SW 1271 (cell line): ENCODE results near the gene PTS.

ENCODE experiments used
- DNase-seq, 2 experiments: peaks; one replicate each; lab custom pipeline; 2025; lab: John Stamatoyannopoulos, UW

PTS gene

GRCh38 chr11:112265659-112266409 lies 39.6 kb downstream of the PTS start:
- DNase-seq = no peak

GRCh38 chr11:112266410-112266778 lies 40.2 kb downstream of the PTS start:
- no peak for DNase-seq

GRCh38 chr11:112267188-112267591 lies 41.0 kb downstream of the PTS start:
- DNase-seq = no peak

DNA sequence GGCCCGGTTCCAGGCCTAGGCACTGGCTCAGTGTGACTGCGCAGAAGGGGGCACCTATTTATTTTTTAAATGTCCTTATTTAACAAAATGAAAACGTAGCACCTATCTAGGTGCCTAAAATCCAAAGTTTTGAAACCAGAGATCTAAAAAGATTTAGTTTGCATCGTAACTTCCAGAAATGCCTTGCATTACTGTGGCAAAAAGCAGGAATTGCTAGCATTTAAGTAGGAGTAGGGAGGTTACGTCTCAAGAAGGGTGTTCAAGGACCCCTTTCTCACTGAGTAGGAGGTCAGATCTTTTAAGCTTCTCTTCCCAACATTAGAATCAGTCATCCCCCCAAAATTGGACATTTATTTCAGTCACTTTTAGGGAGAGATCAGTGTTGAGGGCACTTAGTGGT lies 42.2 kb downstream of the PTS start:
- no peak for DNase-seq

- DNase-seq = no peak
These were observed 42.9 kb downstream of the PTS start for GRCh38 chr11:112269139-112269538.

GRCh38 chr11:112270551-112271180 lies 44.4 kb downstream of the PTS start:
- no peak for DNase-seq

DNA sequence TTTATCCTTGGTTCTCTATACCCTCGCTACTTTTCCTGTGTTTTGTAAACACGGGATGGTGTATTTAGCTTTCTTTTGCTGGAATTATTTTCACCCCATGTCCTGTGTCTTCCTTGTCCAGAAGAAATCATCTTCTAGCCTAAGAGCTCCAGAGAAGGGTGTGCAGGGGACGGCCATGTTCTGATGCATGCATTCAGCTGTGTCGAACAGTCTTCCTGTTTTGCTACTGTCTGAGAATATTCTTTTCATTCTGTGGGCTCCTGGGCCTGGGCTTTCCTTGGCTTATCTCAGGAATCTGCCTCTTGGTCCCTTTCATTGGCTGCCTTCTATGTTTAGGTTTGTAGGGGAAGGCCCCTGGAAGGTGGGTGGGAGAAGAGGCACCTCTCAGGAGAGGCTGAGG lies 45.0 kb downstream of the PTS start:
- no peak for DNase-seq

DNA sequence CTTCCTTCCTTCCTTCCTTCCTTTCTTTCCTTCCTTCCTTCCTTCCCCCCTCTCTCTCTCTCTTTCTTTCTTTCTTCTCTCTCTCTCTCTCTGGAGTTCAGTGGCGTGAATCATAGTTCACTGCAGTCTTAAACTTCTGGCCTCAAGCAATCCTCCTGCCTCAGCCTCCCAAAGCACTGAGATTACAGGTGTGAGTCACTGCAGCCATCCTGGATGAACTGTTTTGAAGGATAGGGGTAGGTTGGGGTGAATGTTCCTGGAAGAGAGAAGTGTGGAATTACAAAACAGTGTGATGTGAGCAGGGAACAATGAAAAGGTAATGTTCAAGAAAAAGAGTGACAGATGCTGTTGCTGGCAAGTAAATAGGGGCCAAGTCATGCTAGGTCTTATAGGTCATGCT lies 46.8 kb downstream of the PTS start:
- DNase-seq = no peak

DNA sequence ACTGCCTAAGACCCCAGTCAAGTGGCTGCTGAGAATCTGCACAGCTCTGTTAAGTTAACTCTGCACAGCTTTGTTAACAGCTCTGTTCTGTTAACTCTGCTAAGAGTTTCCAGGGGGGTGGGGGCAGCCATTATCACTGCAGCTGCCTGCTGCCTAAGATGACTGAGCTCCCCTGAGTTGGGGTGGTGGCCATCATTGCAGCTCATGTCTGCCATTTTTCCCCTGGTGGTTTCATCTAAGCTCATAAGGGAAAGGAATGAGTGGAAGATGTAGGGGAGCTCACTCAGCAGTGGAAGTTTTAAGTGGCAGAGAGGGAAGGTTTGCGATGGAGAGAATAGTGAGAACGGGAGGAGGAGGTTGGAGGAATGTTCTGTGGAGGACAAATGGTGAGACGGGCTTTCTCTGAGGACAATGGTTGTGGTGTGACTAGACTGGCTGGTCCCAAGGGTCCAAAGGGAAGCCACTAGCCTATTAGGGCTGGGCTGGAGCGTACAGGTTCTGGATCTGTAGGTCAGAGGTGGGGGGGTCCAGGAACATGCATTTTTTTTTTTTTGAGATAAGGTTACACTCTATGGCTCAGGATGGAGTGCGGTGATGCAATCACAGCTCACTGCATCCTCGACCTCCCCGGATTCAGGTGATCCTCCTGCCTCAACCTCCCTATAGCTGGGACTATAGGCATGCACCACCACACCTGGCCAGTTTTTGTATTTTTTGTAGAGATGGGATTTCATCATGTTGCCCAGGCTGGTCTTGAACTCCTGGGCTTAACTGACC lies 48.0 kb downstream of the PTS start:
- DNase-seq = no peak

GRCh38 chr11:112277029-112277428 lies 50.8 kb downstream of the PTS start:
- DNase-seq = no peak

- peak; percentile 12 to 47 for DNase-seq
These were observed 51.7 kb downstream of the PTS start for GRCh38 chr11:112277941-112278340.

- no peak for DNase-seq
These were observed 52.6 kb downstream of the PTS start for GRCh38 chr11:112278803-112279202.

DNA sequence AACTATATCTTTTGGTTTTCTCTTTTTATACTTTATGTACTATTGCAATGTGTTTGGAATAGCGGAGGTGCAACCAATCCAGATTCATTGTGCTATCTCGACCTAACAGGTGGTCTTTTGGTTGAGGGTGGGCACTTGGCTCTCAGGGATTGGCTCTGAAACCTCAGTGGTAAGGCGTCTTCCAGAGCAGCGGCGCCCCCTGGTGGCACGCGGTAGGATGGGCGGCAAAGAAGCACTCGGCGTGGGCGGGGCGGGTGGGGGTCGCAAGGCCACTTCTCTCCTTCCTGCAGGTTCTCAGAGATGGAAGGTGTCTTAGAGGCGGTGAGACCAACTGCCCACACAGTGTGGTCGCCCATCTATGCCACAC lies 53.7 kb downstream of the PTS start:
- peak in 1 of 2 experiments; percentile 69 for DNase-seq

DNA sequence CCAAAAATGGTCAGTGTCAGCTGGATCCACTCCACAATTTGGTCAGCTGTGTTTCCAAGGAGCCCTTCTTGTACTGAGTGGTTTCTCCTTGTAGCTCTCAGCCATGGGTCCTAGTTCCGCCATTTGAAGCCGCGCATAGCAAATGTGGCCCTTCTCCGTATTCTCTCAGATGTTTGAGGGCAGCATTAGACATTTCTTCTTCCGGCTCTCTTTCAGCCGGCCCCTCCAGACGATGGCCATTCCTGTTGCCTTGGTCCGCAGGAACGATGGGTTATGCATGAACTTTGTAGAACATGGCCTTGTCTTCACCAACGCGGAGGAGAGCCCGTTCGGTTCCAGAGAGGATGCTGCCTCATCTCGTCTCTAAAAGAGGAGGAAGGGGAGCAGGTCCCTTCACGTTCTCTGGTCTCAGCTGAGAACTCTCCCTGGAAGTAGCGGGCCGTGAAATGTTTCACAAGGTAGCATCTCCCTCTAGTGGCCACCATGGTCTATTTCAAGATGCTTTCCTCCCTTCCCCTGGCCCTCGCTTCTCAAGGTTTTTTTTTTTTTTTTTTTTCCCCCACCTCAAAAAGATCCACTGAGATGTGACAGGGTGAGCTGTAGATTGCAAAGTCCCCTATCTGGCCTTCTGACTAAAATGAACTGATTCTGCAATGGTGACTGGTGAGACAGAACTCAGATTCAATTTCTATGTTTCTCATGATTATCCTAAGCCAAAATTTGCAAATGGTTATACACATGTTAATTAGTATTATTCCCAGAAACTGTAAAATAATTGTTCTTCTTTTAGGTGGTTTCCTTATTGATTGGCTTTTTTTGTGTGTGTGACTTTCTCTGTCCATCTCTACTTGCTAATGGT lies 54.3 kb downstream of the PTS start:
- DNase-seq = peak; percentile 77 to 92

DNA sequence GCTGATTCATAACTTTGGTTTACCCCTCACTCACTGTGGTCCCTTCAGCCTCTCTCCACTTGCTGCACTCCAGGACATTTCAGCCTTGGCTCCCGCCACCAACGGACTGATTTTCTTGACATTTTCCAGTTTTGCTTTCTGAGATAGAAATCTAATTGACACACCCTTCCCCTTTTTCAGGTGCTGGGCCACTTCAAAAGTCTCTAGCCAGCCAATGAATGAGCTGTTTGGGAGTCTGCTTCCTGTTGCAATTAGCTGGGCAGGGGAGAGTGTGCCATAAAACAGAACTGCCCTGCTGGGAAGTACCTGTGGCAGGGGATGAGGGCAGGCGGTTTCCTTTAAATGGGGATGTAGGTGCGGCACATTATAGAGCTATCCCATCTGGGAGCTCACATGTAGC lies 55.5 kb downstream of the PTS start:
- DNase-seq = no peak
